M059J (cell line): ENCODE data around the gene DOCK1. TPM values are rescaled to one million over a fixed set of nuclear protein-coding genes. Genes with fewer than 3 reads are reported as not detected.

Experiments used
- DNase-seq: peaks from one replicate; pipeline ENCODE4 v3.0.0-alpha.2; 2012; ENCODE audit warnings: low read depth
- total RNA-seq: library from RNA; depleted of rRNA; stranded (reverse); fragments of >200 nt; shearing (Covaris generic); gene quantifications from 2 replicates; pipeline ENCODE4 v1.2.3, GENCODE V29; 2014

DOCK1 gene
- total RNA-seq, 1 experiment from 2014 or later, result 29.0 TPM

DNA sequence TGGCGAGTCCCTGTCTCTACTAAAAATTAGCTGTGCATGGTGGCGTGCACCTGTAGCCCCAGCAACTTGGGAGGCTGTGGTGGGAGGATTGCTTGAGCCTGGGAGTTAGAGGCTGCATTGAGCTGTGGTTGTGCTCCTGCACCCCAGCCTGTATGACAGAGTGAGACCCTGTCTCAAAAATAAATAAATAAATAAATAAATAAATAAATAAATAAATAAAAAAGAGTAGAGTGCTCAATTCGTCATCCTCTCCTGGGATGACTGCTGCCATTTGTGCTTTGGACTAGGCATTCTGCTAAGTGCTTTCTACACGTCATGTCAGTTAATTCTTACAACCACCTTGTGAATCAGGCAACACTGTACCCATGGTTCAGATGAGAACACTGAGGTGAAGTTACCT lies 130.6 kb downstream of the DOCK1 start:
- no peak for DNase-seq

- DNase-seq, result no peak
These were observed 131.8 kb downstream of the DOCK1 start for GRCh38 chr10:127036987-127037386.

DNA sequence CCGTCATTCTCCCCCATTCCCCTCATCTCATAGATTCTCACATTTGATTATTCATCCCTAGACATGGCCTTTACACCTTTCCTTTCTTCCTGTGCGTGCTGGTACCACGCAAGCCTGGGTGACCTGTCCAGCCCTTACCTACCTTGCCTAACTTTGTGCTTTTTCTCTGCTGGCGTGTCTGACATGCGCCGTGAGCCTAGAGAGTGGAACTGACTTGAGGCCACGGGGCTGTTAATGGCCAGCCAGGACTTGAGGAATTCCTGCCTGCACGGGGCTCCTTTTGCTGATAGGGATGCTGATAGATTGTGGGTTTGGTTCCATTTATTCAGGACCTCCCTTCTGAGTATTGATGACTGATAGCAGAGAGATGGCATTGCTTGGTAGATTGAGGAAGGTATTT lies 134.2 kb downstream of the DOCK1 start:
- no peak for DNase-seq

- no peak for DNase-seq
These were observed 135.5 kb downstream of the DOCK1 start for GRCh38 chr10:127040756-127041155.

DNA sequence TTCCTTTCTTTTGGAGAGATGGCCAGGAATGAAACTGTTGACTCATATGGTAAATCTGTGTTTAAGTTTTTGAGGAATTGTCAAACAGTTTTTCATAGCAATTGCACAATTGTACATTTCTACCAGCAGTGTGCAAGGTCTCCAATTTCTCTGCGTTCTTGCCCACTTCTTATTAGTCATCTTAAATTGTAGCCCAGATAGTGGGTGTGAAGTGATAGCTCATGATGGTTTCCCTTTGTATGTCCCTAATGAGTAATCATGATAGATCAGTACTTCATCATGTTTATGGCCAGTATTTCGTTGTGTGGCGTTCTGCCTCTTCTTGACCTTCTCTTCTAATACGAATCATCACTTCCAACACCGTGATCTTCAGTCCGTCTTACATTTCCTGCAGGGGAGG lies 136.3 kb downstream of the DOCK1 start:
- DNase-seq, result peak; percentile 56

DNA sequence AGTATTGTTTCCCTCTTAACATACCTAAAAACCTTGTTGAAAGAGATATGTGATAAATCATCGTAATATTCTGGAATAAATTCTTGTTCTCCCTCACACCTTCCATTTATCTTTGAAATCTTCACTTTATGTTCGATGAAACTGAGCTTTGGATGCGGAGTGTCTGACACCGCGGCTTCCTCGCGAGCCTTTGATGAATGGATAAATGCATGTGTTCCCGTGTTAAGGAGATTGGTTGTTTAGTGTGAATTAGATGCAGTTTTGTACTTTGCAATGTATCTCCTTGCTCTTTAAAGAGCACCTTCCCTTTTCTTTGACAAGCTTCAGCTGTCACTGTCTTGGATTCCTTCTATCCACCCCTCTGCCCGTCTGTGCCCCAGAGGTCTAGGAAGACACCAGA lies 138.1 kb downstream of the DOCK1 start:
- no peak for DNase-seq

GRCh38 chr10:127044186-127044585 lies 139.0 kb downstream of the DOCK1 start:
- DNase-seq, result no peak

GRCh38 chr10:127046975-127047877 lies 142.0 kb downstream of the DOCK1 start:
- peak; percentile 27 for DNase-seq

DNA sequence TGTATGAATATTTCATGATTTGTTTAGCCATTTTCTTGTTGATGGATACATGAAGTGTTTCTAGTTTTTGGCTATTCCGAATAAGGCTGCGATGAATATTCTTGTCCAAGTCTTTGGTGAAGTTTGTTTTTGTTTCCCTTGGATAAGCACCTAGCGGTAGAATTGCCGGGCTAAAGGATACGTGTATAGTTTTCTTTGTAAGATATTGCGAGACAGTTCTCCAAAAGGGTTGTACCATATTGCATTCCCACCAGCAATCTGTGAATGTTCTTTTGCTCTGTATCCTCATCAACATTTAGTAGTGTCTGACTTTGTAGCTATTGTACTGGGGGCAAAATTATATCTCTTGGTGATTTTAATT lies 142.6 kb downstream of the DOCK1 start:
- no peak for DNase-seq

DNA sequence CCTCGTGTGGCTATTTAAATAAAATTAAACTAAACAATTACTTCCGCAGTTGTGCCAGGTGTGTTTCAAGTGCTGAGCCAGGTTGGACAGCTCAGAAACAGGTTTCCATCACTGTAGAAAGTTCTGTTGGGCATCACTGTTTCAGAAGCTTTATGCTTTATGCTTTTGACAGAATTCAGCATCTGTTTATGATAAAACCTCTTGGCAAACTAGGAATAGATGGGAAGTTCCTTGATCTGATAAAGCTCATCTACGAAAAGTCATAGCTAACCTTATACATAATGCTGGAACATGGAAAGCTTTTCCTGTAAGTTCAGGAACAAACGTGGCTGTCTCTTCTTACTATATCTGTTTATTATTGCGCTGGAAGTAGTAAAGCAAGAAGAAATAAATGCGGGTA lies 143.4 kb downstream of the DOCK1 start:
- no peak for DNase-seq

DNA sequence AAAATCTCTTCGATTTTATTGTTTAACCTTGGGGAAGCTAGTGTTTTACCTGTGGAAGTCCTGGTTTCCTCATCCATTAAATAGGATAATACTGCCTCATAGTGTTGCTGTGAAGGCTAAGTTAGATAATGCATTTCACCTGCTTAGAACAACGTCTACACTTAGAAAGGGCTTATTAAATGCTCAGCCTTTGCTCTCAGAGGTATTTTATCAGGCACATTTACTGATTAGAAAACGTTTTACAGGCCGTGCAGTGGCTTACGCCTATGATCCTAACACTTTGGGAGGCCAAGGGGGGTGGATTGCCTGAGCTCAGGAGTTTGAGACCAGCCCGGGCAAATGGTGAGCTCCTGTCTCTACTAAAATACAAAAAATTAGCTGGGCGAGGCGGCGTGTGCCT lies 146.8 kb downstream of the DOCK1 start:
- no peak for DNase-seq

GRCh38 chr10:127055263-127055662 lies 150.0 kb downstream of the DOCK1 start:
- DNase-seq, result no peak

DNA sequence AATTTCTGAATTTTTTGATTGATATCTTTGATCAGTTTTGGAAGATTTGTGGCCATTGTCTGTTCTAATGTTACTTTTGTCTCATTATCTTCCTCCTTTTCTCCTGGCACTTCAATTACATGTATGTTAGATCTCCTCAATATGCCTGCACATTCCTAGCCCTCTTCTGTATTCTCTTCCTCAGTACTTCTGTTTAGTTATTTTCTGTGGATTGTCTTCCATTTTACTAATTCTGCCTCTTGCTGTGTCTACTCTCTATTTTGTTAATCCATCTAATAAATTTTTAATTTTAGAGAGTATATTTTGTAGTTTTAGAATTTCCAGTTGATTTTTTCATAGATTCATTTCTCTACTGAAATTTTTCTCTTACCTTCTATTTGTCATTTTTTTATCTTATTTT lies 154.1 kb downstream of the DOCK1 start:
- DNase-seq, result no peak

- DNase-seq, result no peak
These were observed 158.5 kb downstream of the DOCK1 start for GRCh38 chr10:127063762-127064161.

DNA sequence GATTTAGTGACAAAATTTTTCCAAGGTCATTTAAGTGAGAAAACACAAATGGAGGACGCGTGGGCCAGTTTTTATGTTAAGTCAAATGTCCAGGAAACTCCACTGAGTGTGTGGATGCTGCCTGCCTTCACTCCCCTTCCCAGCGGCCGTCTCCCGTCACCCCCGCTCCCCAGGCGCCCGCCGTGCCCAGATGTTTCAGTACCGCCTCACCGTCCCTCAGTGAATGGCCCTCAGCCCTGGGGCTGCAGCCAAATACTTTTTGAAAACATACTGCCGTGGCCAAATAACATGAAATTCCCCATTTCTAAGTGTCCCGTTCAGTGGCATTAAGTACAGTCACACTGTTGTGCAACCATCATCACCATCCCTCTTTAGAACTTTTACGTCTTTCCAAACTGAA lies 159.2 kb downstream of the DOCK1 start:
- DNase-seq, result no peak

GRCh38 chr10:127067542-127068194 lies 162.4 kb downstream of the DOCK1 start:
- DNase-seq, result no peak

DNA sequence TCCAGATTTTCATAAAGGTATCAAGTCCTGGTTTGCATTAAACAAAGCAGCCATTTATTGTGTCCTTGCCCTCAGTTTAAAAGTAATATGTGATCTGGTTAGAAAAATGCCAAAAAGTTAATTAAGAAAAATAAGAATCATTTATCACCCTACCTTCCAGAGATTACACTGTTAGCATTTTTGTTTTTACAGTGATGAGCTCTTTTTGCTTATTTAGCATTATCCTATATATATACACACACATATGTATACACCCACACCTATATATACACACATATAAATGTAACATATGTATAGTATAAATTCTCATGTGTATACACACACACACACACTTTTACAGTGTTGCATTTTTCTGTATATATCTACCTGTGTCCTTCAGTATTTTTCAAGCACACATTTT lies 163.3 kb downstream of the DOCK1 start:
- DNase-seq, result no peak

GRCh38 chr10:127069436-127069835 lies 164.2 kb downstream of the DOCK1 start:
- DNase-seq, result no peak

GRCh38 chr10:127071126-127071525 lies 165.9 kb downstream of the DOCK1 start:
- DNase-seq, result no peak

DNA sequence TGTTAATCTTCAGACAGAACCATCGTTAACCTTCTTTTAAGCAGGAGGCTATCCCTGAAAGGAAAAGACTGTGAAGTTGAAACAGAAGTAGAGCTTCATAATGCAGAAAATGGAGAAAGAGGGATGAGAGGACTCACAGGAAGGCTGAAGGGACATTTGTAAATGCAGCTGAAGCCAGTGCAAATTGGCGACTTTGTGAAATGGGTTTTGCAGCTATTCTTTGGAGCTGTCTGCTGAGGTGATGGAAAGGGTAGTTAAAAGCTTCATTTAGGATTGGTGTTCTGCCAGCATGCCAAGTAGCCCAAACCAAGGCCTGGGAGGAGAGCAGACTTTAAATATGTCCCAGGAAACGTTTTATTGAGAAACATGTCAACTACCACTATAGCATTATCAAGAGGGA lies 168.4 kb downstream of the DOCK1 start:
- DNase-seq, result no peak

DNA sequence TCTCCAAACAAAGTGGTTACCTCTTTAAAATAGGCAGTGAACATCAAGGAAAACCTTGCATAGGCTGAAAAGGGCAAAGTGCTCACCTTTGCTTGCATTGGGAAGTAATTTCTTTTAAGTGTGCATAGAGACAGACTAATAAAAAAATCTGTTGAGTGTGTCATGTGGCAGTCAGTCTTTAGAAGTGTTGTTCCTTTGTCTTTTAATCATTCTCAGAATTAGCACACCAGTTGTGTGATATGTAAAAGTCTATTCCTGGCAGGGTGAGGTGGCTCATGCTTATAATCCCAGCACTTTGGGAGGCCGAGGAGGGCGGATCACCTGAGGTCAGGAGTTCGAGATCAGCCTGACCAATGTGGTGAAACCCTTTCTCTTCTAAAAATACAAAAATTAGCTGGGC lies 174.2 kb downstream of the DOCK1 start:
- DNase-seq, result no peak

- DNase-seq, result no peak
These were observed 175.1 kb downstream of the DOCK1 start for GRCh38 chr10:127080317-127080716.

GRCh38 chr10:127081851-127082345 lies 176.7 kb downstream of the DOCK1 start:
- no peak for DNase-seq
